Activated T-cell treated with anti-CD3 and anti-CD28 coated beads for 4 hours (primary cell): Measurements from ENCODE around the gene TBC1D8.
A peak's percentile ranks its signal among the peaks of the same experiment; 100 is the strongest.

ENCODE experiments used
- DNase-seq: peaks from one replicate; pipeline ENCODE4 v3.0.0-alpha.2; 2020

TBC1D8 gene

GRCh38 chr2:101026253-101026701 lies 124.9 kb downstream of the TBC1D8 start:
- DNase-seq, result no peak

GRCh38 chr2:101025561-101025960 lies 125.6 kb downstream of the TBC1D8 start:
- no peak for DNase-seq

- no peak for DNase-seq
These were observed 127.7 kb downstream of the TBC1D8 start for GRCh38 chr2:101023327-101024107.

- DNase-seq, result no peak
These were observed 129.0 kb downstream of the TBC1D8 start for GRCh38 chr2:101022221-101022620.

GRCh38 chr2:101018934-101019333 lies 132.2 kb downstream of the TBC1D8 start:
- no peak for DNase-seq

- DNase-seq, result no peak
These were observed 133.8 kb downstream of the TBC1D8 start for GRCh38 chr2:101017371-101017770.

GRCh38 chr2:101014264-101014857 lies 136.8 kb downstream of the TBC1D8 start:
- DNase-seq, result no peak

- DNase-seq, result peak; percentile 32
These were observed 138.4 kb downstream of the TBC1D8 start for GRCh38 chr2:101012706-101013181.

GRCh38 chr2:101012054-101012705 lies 139.0 kb downstream of the TBC1D8 start:
- no peak for DNase-seq

- DNase-seq, result no peak
These were observed 140.0 kb downstream of the TBC1D8 start for GRCh38 chr2:101011152-101011551.

GRCh38 chr2:101007415-101008345 lies 143.5 kb downstream of the TBC1D8 start:
- no peak for DNase-seq

- DNase-seq, result no peak
These were observed 145.0 kb downstream of the TBC1D8 start for GRCh38 chr2:101006065-101006715.

GRCh38 chr2:101004620-101005325 lies 146.4 kb downstream of the TBC1D8 start:
- no peak for DNase-seq

GRCh38 chr2:101003278-101003775 lies 147.9 kb downstream of the TBC1D8 start:
- no peak for DNase-seq

GRCh38 chr2:101002562-101003277 lies 148.5 kb downstream of the TBC1D8 start:
- no peak for DNase-seq

- DNase-seq, result peak; percentile 93
These were observed 149.3 kb downstream of the TBC1D8 start, which contains the start of gene RPL31 for GRCh38 chr2:101001691-101002561. Gene RPL31, plus strand, starts transcription at chr2:101002289. Its CDS starts 413 bp downstream, at chr2:101002702.

GRCh38 chr2:100999995-101000394 lies 151.2 kb downstream of the TBC1D8 start:
- no peak for DNase-seq

- no peak for DNase-seq
These were observed 153.0 kb downstream of the TBC1D8 start for GRCh38 chr2:100998235-100998573.

- DNase-seq, result no peak
These were observed 153.5 kb downstream of the TBC1D8 start for GRCh38 chr2:100997509-100998234.
